Stimulated activated CD4-positive, alpha-beta T cell treated with anti-CD3 and anti-CD28 coated beads, Interleukin-1b, Interleukin-23, amount 100 ng/mL, for 4 hours (primary cell): Measurements from ENCODE around the gene KLHL25.

Source experiments
- DNase-seq, 2 donors: peaks; one replicate each; pipeline ENCODE4 v3.0.0-alpha.2; 2020; ENCODE audit warnings: low read depth in 2 of 2

KLHL25 gene

GRCh38 chr15:85717212-85717611, 77.5 kb downstream of the KLHL25 start:
- DNase-seq = no peak

GRCh38 chr15:85716261-85716660, 78.5 kb downstream of the KLHL25 start:
- DNase-seq = no peak

GRCh38 chr15:85711580-85712192, 83.0 kb downstream of the KLHL25 start:
- DNase-seq = no peak

- no peak for DNase-seq
Observed at GRCh38 chr15:85710340-85710842, 84.3 kb downstream of the KLHL25 start.
